ENCODE measurements around the gene ADM2.
A peak's percentile ranks its signal among the peaks of the same experiment; 100 is the strongest.
"Not testable (repeated sequence)": the region's sequence is repeated elsewhere in the genome, so short reads cannot be mapped to it uniquely, and the experiment has no call there.

The ADM2 gene

GRCh38 chr22:50527921-50528681 lies 46.8 kb downstream of the ADM2 start:
- DNase-seq, result no peak
- in situ Hi-C loops (cut with HindIII; ENCODE audit: low pct_ligation_motif_present, low pct_unique_long_range_greater_than_20kb, low sequenced_read_pairs), result no loop called here

GRCh38 chr22:50528682-50529415 lies 47.5 kb downstream of the ADM2 start:
- in situ Hi-C loops (cut with HindIII; ENCODE audit: low pct_ligation_motif_present, low pct_unique_long_range_greater_than_20kb, low sequenced_read_pairs), result no loop called here
- no peak for DNase-seq

GRCh38 chr22:50529416-50529896 lies 48.1 kb downstream of the ADM2 start:
- in situ Hi-C loops (cut with HindIII; ENCODE audit: low pct_ligation_motif_present, low pct_unique_long_range_greater_than_20kb, low sequenced_read_pairs), result no loop called here
- no peak for DNase-seq

GRCh38 chr22:50529897-50530579 lies 48.7 kb downstream of the ADM2 start, which contains the start of gene TYMP:
Gene TYMP (minus strand): TSS chr22:50530012. CDS start chr22:50529709, 303 bp downstream.
- in situ Hi-C loops (cut with HindIII; ENCODE audit: low pct_ligation_motif_present, low pct_unique_long_range_greater_than_20kb, low sequenced_read_pairs), result no loop called here
- peak; percentile 68 for DNase-seq

GRCh38 chr22:50530580-50530876 lies 49.2 kb downstream of the ADM2 start:
- no peak for DNase-seq
- in situ Hi-C loops (cut with HindIII; ENCODE audit: low pct_ligation_motif_present, low pct_unique_long_range_greater_than_20kb, low sequenced_read_pairs), result no loop called here

- peak; percentile 84 for DNase-seq
- in situ Hi-C loops (cut with HindIII; ENCODE audit: low pct_ligation_motif_present, low pct_unique_long_range_greater_than_20kb, low sequenced_read_pairs), result no loop called here
Measured at GRCh38 chr22:50530877-50531545, 49.7 kb downstream of the ADM2 start.

GRCh38 chr22:50531546-50531961 lies 50.2 kb downstream of the ADM2 start:
- DNase-seq, result peak; percentile 36
- in situ Hi-C loops (cut with HindIII; ENCODE audit: low pct_ligation_motif_present, low pct_unique_long_range_greater_than_20kb, low sequenced_read_pairs), result no loop called here

- in situ Hi-C loops (cut with HindIII; ENCODE audit: low pct_ligation_motif_present, low pct_unique_long_range_greater_than_20kb, low sequenced_read_pairs), result no loop called here
- peak; percentile 62 for DNase-seq
Measured at GRCh38 chr22:50531962-50532674, 50.8 kb downstream of the ADM2 start.

- in situ Hi-C loops (cut with HindIII; ENCODE audit: low pct_ligation_motif_present, low pct_unique_long_range_greater_than_20kb, low sequenced_read_pairs), result no loop called here
- no peak for DNase-seq
Measured at GRCh38 chr22:50532824-50533796, 51.8 kb downstream of the ADM2 start.

- DNase-seq; in situ Hi-C loops (cut with HindIII; ENCODE audit: low pct_ligation_motif_present, low pct_unique_long_range_greater_than_20kb, low sequenced_read_pairs): not testable (repeated sequence)
Measured at GRCh38 chr22:50533856-50534711, 52.7 kb downstream of the ADM2 start.

GRCh38 chr22:50535113-50535512 lies 53.8 kb downstream of the ADM2 start:
- no peak for DNase-seq
- in situ Hi-C loops (cut with HindIII; ENCODE audit: low pct_ligation_motif_present, low pct_unique_long_range_greater_than_20kb, low sequenced_read_pairs), result no loop called here
